ENCODE measurements around the gene PIP4K2B. TPM values are rescaled to one million over a fixed set of nuclear protein-coding genes. Genes with fewer than 3 reads are reported as not detected.

Gene PIP4K2B
- total and polyA plus RNA-seq, 2 of the 8 experiments (the other 6 are each of a cell fraction or from before 2014, with no cell fraction given), result 21.5 to 57.8 TPM

GRCh38 chr17:38766341-38766740 lies 33.0 kb downstream of the PIP4K2B start:
- Histone ChIP-seq H3K27ac (ENCODE audit: low read depth, low read length) (no peak overlapping the region), H4K91ac (replicated peaks; ENCODE audit: insufficient read length, low read length) (no peak overlapping the region), H4K5ac (ENCODE audit: insufficient read length, low read depth, low read length) (no peak overlapping the region), H3K27me3 (replicated peaks in 1 of 4; ENCODE audit: control insufficient read depth in 3 of 4, extremely low read depth in 1 of 4, insufficient read depth in 3 of 4, low read length in 3 of 4) (no peaks in the 10 kb centered on the region), H3K9me3 (ENCODE audit: insufficient read depth in 2 of 2, low read depth in 1 of 2, low read length in 1 of 2) (no peaks in the 10 kb centered on the region), H4K8ac (ENCODE audit: extremely low read depth, insufficient read depth, low read length) (no peak overlapping the region), H2BK15ac (ENCODE audit: low read length) (no peak overlapping the region), H3K36me3 (ENCODE audit: control insufficient read depth in 2 of 4, insufficient read depth in 4 of 4, low read length in 3 of 4) (peaks cover 27 to 48% (median 42%) of the 10 kb centered on the region in 4 experiments), H2BK5ac (ENCODE audit: low read depth, low read length) (no peak overlapping the region; the same call in 1 of the 2 replicates), H3K4ac (replicated peaks; ENCODE audit: insufficient read length, low read depth, low read length) (no peak overlapping the region), H3K56ac (replicated peaks; ENCODE audit: insufficient read length, low read depth, low read length) (no peak overlapping the region), H3K79me1 (ENCODE audit: low read depth, low read length) (no peaks in the 10 kb centered on the region), H2BK120ac (replicated peaks; ENCODE audit: low read depth, low read length) (no peak overlapping the region), H3K4me2 (ENCODE audit: insufficient read depth in 1 of 2, low read depth in 2 of 2, low read length in 2 of 2) (no peak overlapping the region), H3K23ac (ENCODE audit: insufficient read length) (no peak overlapping the region), H2BK20ac (ENCODE audit: low read length) (no peak overlapping the region), H2AK5ac (ENCODE audit: low read depth, low read length) (no peak overlapping the region), H3K4me1 (replicated peaks in 1 of 4; ENCODE audit: control insufficient read depth in 3 of 4, insufficient read depth in 4 of 4, low read length in 3 of 4) (no peaks in the 10 kb centered on the region), H3K18ac (ENCODE audit: extremely low read depth, low read length) (no peak overlapping the region), H3K9ac (replicated peaks in 1 of 4; ENCODE audit: extremely low read depth in 1 of 4, low read depth in 3 of 4, low read length in 3 of 4) (no peak overlapping the region), H3K4me3 (ENCODE audit: extremely low read depth in 1 of 4, insufficient read depth in 2 of 4, low read depth in 3 of 4, low read length in 4 of 4) (no peak overlapping the region), H3K14ac (ENCODE audit: insufficient read length) (no peak overlapping the region), H4K20me1 (replicated peaks in 1 of 2; ENCODE audit: control insufficient read depth in 1 of 2, insufficient read depth in 2 of 2, low read length in 2 of 2) (peaks cover 0 to 3% of the 10 kb centered on the region in 2 experiments), H3K79me2 (ENCODE audit: control insufficient read depth in 1 of 2, insufficient read depth in 2 of 2, low read length in 2 of 2) (no peaks in the 10 kb centered on the region), H2BK12ac (ENCODE audit: low read depth, low read length) (no peak overlapping the region), H2AFZ (ENCODE audit: low read length) (no peak overlapping the region), H3K23me2 (ENCODE audit: low read depth, low read length) (no peaks in the 10 kb centered on the region)
- FAIRE-seq (no peak), DNase-seq (ENCODE audit: low read depth in 1 of 2, low spot score in 2 of 2) (no peak)
- POLR2A ChIA-PET (ENCODE audit: partially characterized antibody), result interaction anchor here (1.5 to 1.7 kb wide), 3 partner anchors 8 to 17 kb away, joined by 4 to 10 read pairs (median 5); no protein-coding TSS in a partner anchor
- CTCF ChIA-PET (ENCODE audit: partially characterized antibody), result interaction anchor here (1.7 to 1.8 kb wide), 2 partner anchors 31 to 77 kb away, joined by 4 to 5 read pairs; no protein-coding TSS in a partner anchor
- WGBS, 2 experiments (ENCODE audit: extremely low coverage in 1 of 2, insufficient coverage in 1 of 2, insufficient read length in 1 of 2, insufficient replicate concordance in 2 of 2, low coverage in 1 of 2, low lambda C conversion rate in 2 of 2, missing lambda C conversion rate in 1 of 2), result 80% methylated on average over 5 of the region's 5 CpGs; no CpG with 5 or more reads in 1 of the 2 experiments
- no peak for TF ChIP-seq SIN3A (conservative IDR thresholded peaks at IDR 0.05 in 1 of 2, IDR thresholded peaks at IDR 0.05 in 1 of 2; ENCODE audit: low read depth in 1 of 2, low read length in 2 of 2)
- TF ChIP-seq MAFK (IDR thresholded peaks at IDR 0.05; ENCODE audit: low read depth, low read length), result no peak
- no peak for TF ChIP-seq BRCA1 (IDR thresholded peaks at IDR 0.05; ENCODE audit: low read depth, low read length)
- TF ChIP-seq E2F6 (IDR thresholded peaks at IDR 0.05), result no peak
- no peak for TF ChIP-seq CBX5 (IDR thresholded peaks at IDR 0.05; ENCODE audit: low read depth, low read length)
- TF ChIP-seq ATF3 (IDR thresholded peaks at IDR 0.05; ENCODE audit: insufficient read depth, low read depth, low read length), result no peak
- TF ChIP-seq SP1 (IDR thresholded peaks at IDR 0.05; ENCODE audit: low read depth, low read length), result no peak
- no peak for TF ChIP-seq HDAC6 (IDR thresholded peaks at IDR 0.05; ENCODE audit: low read depth, low read length)
- no peak for TF ChIP-seq NRF1 (IDR thresholded peaks at IDR 0.05; ENCODE audit: low read depth, low read length)
- TF ChIP-seq BACH1 (IDR thresholded peaks at IDR 0.05; ENCODE audit: low read length), result no peak
- TF ChIP-seq TEAD4 (IDR thresholded peaks at IDR 0.05; ENCODE audit: low read depth, low read length), result no peak
- no peak for TF ChIP-seq CHD2 (IDR thresholded peaks at IDR 0.05; ENCODE audit: low read length)
- no peak for TF ChIP-seq RXRA (IDR thresholded peaks at IDR 0.05; ENCODE audit: insufficient read depth, low read depth, low read length)
- TF ChIP-seq POU5F1 (IDR thresholded peaks at IDR 0.05; ENCODE audit: low read depth, low read length), result no peak

Data from H1 (cell line).